HCT116 (cell line): ENCODE data around the gene NFIA.

Experiments used
- CEBPB ChIP-seq: IDR thresholded peaks from 2 replicates; pipeline ENCODE4 v1.6.1; 2012; ENCODE audit warnings: low read depth
- CTCF ChIP-seq, 3 experiments: fragments of 200-600 bp in 1 of 3; sonication (generic) in 1 of 3; IDR thresholded peaks in 2 of 3; conservative IDR thresholded peaks in 1 of 3; 2 replicates each; pipeline ENCODE4 v1.5.1; 2012 to 2017; ENCODE audit warnings: low read depth in 2 of 3, low read length in 2 of 3, antibody characterized with exemption in 1 of 3, borderline replicate concordance in 1 of 3, control low read depth in 1 of 3, mild to moderate bottlenecking in 1 of 3, mixed read lengths in 1 of 3, mixed run types in 1 of 3, moderate library complexity in 1 of 3; ENCODE audit not compliant: insufficient read depth in 1 of 3
- EZH2 ChIP-seq: fragments of 200-600 bp; sonication (generic); IDR thresholded peaks from 2 replicates; pipeline ENCODE4 v1.6.1; 2017; ENCODE audit warnings: antibody characterized with exemption, mixed run types
- EZH2phosphoT487 ChIP-seq: fragments of 200-600 bp; IDR thresholded peaks from 2 replicates; pipeline ENCODE4 v1.6.1; 2018; ENCODE audit warnings: antibody characterized with exemption, borderline replicate concordance
- FOSL1 ChIP-seq: IDR thresholded peaks from 2 replicates; pipeline ENCODE4 v1.6.1; 2012; ENCODE audit warnings: low read depth
- POLR2A ChIP-seq: IDR thresholded peaks from 2 replicates; pipeline ENCODE4 v1.7.0; 2011; ENCODE audit warnings: borderline replicate concordance; ENCODE audit not compliant: insufficient read depth, insufficient read length; ENCODE audit errors: extremely low read depth
- POLR2AphosphoS5 ChIP-seq: IDR thresholded peaks from 2 replicates; pipeline ENCODE4 v1.6.1; 2011; ENCODE audit warnings: mild to moderate bottlenecking, low read depth, low read length, moderate library complexity
- RAD21 ChIP-seq: IDR thresholded peaks from 2 replicates; pipeline ENCODE4 v1.6.1; 2012; ENCODE audit warnings: low read depth, mild to moderate bottlenecking
- REST ChIP-seq: IDR thresholded peaks from 2 replicates; pipeline ENCODE4 v1.6.1; 2012; ENCODE audit warnings: low read depth
- SP1 ChIP-seq: IDR thresholded peaks from 2 replicates; pipeline ENCODE4 v1.6.1; 2012; ENCODE audit warnings: low read depth
- SRF ChIP-seq: IDR thresholded peaks from 2 replicates; pipeline ENCODE4 v1.6.1; 2012; ENCODE audit warnings: low read depth
- ZNF274 ChIP-seq: fragments of 200-500 bp; sonication (Bioruptor generic); IDR thresholded peaks from 2 replicates; pipeline ENCODE4 v1.6.1; 2014; ENCODE audit warnings: mild to moderate bottlenecking, low read depth, low read length, inconsistent platforms

GRCh38 chr1:61374156-61374555 is 291.8 kb downstream of the NFIA start:
- TF ChIP-seq CTCF (IDR thresholded peaks at IDR 0.05 in 2 of 3, conservative IDR thresholded peaks at IDR 0.05 in 1 of 3; ENCODE audit: borderline replicate concordance in 1 of 3, insufficient read depth in 1 of 3, low read depth in 2 of 3, low read length in 2 of 3) (no peak), EZH2 (no peak), FOSL1 (no peak), SP1 (no peak), REST (no peak), CEBPB (no peak), RAD21 (no peak), POLR2AphosphoS5 (no peak), POLR2A (no peak), EZH2phosphoT487 (no peak), ZNF274 (no peak), SRF (no peak)
